RCC 7860 (cell line): ENCODE results near the gene WNK2.

Source experiments
- DNase-seq: peaks from one replicate; pipeline ENCODE4 v3.0.0-alpha.2; 2015; ENCODE audit warnings: low spot score
- FAIRE-seq: peaks from 2 replicates; lab custom pipeline; 2012; peaks lifted over from hg19 to GRCh38; lab: Jason Lieb, UNC

Gene WNK2

GRCh38 chr9:93290495-93291434, 106.8 kb downstream of the WNK2 start:
- FAIRE-seq (no peak), DNase-seq (no peak)

DNA sequence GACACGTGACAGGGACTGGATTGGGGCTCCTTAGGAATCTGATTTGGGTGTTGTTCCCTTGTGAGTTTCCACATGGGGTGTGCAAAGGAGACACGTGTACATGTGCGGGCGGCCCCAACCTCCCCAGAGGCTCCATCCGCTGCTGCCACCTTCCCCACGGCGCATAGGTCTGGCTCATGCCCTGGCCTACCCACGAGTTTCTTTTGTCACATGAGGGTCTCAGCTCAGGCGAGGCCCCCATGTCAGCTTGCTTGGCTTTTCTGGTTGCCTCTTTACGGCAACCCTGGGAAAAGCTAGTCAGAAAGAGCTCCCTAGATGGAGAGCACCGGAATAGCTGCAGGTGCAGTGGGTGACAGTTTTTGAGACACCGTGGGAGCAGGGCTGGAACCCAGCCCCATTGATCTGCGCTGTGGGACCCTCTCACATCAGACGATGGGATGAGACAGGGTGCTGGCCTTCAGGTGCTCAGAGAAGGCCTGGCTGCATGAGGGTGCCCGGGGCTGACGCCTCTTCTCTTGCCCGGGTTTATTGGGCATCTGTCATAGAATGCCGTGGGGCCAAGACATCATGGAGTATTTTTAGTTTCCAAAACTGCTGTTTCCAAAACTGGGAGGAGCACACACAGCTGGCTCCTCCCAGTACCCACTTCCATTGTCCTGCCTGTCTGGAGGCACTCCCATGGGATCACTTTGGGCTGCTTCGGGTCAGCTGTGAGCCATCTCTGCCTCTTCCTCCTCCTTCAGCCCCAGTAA, 107.8 kb downstream of the WNK2 start:
- FAIRE-seq = no peak
- no peak for DNase-seq

- FAIRE-seq = no peak
Measured at GRCh38 chr9:93292288-93292615, 108.3 kb downstream of the WNK2 start.

GRCh38 chr9:93292664-93293328, 108.9 kb downstream of the WNK2 start:
- FAIRE-seq (no peak), DNase-seq (no peak)

More at GRCh38 chr9:93292288-93292615, 108.3 kb downstream of the WNK2 start:
- DNase-seq = no peak

GRCh38 chr9:93294011-93294410, 110.1 kb downstream of the WNK2 start:
- FAIRE-seq = no peak
- no peak for DNase-seq

GRCh38 chr9:93295031-93295430, 111.1 kb downstream of the WNK2 start:
- DNase-seq = no peak
- FAIRE-seq = no peak

- no peak for FAIRE-seq
- DNase-seq = no peak
Measured at GRCh38 chr9:93295456-93296076, 111.6 kb downstream of the WNK2 start.

DNA sequence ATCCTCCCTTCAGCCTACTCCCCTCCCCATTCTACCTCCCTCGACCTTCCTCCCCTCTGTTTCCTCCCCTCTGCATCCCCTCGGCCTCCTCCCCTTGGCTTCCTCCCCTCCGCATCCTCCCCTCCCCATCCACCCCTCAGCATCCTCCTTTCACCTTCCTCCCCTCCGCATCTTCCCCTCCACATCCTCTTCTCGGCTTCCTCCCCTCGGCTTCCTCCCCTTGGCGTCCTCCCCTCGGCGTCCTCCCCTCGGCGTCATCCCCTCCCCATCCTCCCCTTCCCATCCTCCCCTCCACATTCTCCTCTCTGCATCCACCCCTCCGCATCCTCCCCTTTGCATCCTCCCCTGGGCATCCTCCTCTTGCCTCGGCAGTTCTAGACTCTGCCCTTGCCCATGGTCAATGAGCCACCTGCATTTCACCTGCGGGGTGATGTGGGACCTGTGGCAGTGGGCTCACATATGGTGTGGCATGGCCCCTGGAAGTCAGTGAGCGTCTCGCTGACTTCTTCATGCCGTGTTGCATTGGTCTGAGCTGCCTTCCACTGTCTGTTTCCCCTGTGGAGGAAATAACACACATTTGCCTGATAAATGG, 113.0 kb downstream of the WNK2 start:
- no peak for FAIRE-seq
- DNase-seq = no peak

- FAIRE-seq (no peak), DNase-seq (no peak)
Measured at GRCh38 chr9:93297659-93298497, 113.9 kb downstream of the WNK2 start.

GRCh38 chr9:93298498-93299417, 114.8 kb downstream of the WNK2 start:
- no peak for FAIRE-seq
- no peak for DNase-seq

- FAIRE-seq (no peak), DNase-seq (no peak)
Measured at GRCh38 chr9:93299418-93300174, 115.7 kb downstream of the WNK2 start.

- DNase-seq (no peak), FAIRE-seq (no peak)
Measured at GRCh38 chr9:93300175-93300572, 116.2 kb downstream of the WNK2 start.

DNA sequence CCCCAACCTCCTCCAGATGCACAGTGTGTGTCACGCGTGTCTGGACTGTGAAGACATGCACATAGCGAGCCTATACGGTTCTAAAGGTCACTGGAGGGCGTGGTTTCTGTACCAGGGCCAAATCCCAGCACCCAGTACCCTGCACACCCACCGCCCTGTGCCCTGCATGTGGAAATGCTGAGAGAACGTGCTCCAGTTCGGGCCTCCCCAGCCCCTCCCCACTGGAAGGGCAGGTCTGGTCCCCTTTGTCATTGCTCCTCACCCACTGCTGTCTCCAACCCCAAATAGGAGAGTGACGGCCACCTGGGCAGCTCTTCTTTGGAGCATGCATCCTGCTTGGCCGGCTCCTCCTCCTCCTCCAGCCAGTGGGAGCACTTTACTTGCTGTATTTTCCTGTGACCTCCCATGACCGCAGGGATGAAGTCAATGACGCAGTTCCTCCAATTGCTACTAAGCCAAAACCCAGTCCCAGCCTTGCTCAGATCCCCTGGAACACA, 116.7 kb downstream of the WNK2 start:
- no peak for DNase-seq
- FAIRE-seq = no peak

GRCh38 chr9:93301291-93301811, 117.4 kb downstream of the WNK2 start:
- FAIRE-seq (no peak), DNase-seq (no peak)

DNA sequence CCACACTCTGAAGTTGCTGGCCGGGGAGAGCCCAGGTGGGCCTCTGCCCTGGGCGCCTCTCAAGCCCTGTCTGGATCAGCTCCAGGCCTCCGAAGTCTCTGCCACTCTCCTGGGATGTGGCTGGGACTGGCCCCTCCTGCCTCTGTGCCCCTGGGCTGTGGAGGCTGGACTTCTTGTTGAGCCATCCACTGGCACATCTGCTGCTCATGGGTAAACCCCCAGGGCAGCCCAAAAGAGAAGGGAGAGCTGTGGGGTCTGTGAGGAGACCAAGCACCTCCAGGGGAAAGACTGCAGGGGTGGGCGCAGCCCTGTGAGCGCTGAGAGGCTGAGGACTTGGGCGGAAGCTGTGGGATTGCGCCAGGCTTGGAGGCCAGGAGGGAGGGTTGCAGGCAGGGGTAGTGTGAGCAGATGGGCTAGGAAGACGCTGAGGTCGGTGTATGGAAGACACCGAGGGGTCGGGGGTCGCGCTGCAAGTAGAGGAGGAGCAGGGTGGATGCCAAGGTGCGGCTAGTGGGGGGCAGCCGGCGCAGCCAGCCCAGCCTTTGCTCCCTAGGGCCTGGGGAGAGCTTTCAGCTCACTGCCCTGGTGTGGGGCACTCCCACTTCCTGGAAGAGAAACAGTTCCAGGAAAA, 118.1 kb downstream of the WNK2 start:
- FAIRE-seq (no peak), DNase-seq (no peak)

DNA sequence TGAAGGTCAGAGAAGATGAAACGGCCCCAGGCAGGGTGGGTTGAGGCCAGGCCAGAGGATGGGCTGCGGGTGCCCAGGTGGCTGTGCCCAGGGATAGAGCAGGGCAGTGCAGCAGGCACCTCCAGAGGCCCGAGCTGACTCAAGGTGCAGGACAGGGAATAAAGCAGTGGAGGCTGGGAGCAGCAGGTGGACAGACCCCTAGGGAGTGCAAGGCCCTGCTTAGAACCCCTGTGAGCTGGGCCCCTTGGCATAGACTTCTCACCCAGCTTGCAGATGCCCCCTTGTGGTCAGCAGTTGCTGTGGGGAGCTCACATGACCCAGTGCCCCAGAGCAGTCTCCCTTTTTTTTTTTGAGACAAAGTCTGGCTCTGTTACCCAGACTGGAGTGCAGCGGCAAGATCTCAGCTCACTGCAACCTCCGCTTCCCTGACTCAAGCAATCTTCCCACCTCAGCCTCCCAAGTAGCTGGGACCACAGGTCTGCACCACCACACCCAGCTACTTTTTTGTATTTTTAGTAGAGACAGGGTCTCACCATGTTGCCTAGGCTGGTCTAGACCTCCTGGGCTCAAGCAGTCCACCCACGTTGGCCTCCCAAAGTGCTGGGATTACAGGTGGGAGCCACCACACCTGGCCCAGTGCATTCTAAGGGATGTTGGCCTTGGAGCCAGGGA, 118.8 kb downstream of the WNK2 start:
- FAIRE-seq = no peak

More for the DNA sequence above, 118.8 kb downstream of the WNK2 start:
- no peak for DNase-seq
